EL (cell line): ENCODE measurements around the gene PYGM.

Experiments used
- DNase-seq: peaks from one replicate; pipeline ENCODE4 v3.0.0-alpha.2; 2016

Gene PYGM

GRCh38 chr11:64759722-64760719, at the start of gene PYGM:
TSS of gene PYGM (minus strand) at chr11:64759974. CDS start at chr11:64759898, 76 bp downstream.
- no peak for DNase-seq

DNA sequence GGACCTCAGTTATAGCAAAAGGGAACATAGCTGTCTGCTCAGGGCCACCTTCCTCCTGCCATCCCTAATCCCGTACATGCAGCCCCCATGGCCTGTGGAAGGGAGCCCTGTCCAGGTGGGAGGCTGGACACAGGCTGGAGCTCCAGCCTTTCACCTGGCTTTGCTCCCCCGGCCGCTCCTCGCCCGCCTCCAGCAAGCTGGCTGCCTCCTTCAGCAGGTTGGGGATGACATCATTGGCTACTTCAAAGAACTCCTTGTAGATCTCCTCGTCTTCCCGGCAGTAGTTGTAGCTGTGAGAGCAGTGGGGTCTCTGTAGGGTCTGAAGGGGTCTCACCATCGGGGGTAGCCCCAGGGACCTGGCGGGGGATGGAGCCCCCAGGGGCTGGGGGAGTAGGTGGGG, 45.7 kb upstream of the PYGM start:
- no peak for DNase-seq

DNA sequence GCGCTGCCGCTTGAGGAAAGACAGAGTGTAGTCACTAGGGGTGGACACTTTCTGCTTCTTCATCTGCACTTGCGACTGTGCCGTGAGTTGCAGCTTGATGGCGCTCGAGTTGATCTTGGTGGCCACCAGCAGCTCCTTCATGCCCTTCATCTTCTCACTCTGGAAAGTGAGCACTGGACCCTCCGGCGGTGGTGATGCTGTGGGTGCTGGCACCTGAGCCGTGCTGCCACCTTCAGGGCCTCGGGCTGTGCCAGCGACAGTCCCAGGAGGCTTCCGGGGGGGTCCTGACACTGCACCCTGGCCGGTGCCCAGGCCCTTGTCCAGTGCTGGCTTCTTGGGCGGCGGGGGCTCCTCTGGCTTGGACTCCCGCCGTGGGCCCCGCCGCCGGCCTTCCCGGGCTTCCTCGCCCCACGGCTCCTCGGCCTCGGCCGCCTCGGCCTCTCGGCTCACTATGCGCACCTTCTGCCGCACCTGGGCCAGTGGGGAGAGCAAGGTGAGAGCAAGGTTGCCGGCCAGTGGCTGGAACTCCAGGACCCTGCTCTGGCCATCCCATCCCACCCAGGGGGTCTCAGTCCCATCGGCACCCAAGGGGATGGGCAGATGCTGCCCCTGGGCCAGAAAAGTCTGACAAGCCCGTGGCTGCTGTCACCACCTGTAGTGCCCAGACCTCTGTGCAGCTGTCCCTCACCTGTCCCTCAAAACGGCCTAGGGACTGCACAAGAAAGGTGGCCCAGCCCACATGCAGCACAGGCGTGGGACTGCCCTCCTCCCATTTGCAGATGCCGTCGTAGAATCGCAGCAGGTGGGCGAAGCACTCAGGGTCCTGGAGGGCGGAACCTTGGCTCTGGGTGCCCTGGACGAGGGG, 44.8 kb upstream of the PYGM start:
- DNase-seq = peak; percentile 15

- DNase-seq = no peak
These were observed 44.1 kb upstream of the PYGM start for GRCh38 chr11:64803846-64804345.

- peak; percentile 90 for DNase-seq
These were observed 43.5 kb upstream of the PYGM start, which contains the start of gene MAP4K2 for GRCh38 chr11:64803158-64803845. TSS of gene MAP4K2 (minus strand) at chr11:64803214. CDS start at chr11:64803149, 65 bp downstream.

DNA sequence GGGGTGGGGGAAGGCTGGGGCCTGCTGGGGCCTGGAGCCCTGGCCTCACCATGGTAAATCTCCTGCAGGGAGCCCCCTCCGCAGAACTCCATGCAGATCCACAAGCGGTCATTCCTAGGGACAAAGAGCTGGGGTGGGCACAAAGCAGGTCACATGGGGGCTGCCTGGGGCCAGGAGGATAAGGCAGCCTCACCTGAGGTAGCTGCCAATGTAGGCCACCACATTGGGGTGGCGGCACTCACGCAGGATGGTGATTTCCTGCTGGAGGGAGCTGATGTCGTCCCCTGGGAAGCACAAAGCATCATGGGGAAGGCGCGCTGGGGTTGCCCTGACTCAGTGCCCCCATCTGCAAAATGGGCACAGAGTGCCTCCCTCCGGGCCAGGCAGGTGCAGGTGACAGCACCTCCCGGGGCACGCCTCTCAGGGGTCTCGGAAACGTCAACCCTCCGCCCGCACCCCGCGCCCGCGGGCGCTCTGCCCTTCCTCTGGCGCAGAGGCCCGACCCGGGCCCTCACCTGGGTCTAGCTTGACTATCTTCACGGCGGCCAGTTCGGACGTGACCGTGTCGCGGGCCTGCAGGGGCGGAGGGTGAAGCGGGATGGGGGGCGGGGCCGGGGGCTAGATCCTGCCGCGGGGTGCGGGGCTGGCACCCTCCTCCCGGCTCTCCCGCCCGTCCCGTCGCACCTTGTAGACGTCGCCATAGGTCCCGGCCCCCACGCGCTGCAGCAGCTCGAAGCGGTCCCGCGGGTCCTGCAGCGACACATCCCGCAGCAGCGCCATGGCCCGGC, 42.8 kb upstream of the PYGM start:
- DNase-seq = no peak

- no peak for DNase-seq
These were observed 42.0 kb upstream of the PYGM start for GRCh38 chr11:64801561-64802369.

- no peak for DNase-seq
These were observed 41.3 kb upstream of the PYGM start for GRCh38 chr11:64801158-64801464.

- DNase-seq = no peak
These were observed 40.8 kb upstream of the PYGM start for GRCh38 chr11:64800303-64801157.

GRCh38 chr11:64799623-64800302, 40.0 kb upstream of the PYGM start:
- DNase-seq = peak; percentile 11

- no peak for DNase-seq
These were observed 39.5 kb upstream of the PYGM start for GRCh38 chr11:64799256-64799622.

DNA sequence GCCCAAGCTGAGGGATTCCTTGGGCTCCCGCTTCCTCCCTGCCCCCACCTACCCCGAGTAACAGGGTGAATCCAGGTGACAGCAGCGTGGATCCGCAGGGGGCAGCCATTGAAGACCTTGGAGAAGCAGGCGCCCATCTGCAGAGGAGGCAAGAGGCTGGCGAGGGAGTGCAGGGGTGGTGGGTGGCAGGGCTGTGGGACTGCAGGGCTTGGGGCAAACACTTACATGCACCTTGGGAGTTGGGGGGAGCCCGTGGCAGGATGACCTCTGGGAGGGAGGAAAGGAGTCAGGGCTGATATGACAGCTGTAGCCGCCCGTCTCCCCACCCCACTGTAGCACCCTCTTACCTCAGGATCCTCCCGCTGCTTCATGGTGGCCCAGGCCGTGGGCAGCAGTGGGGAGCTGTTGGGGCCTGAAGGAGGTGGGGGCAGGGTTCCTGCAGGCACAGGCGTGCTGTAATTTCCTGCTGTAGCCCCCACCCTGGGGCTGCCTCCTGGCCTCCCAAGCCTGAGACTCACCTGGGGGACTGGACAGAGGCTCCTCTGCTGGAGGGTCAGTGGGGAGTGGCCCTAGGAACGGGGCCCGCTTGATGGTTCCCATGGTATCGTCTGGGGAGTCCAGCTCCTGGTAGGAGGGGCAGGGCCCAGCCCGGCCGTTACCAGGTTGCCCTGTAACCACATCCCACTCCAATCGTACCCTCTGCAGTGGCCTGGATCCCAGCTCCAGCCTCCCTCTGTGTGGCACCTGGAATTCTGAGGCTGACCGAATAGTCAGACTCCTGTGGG, 37.2 kb upstream of the PYGM start:
- no peak for DNase-seq

DNA sequence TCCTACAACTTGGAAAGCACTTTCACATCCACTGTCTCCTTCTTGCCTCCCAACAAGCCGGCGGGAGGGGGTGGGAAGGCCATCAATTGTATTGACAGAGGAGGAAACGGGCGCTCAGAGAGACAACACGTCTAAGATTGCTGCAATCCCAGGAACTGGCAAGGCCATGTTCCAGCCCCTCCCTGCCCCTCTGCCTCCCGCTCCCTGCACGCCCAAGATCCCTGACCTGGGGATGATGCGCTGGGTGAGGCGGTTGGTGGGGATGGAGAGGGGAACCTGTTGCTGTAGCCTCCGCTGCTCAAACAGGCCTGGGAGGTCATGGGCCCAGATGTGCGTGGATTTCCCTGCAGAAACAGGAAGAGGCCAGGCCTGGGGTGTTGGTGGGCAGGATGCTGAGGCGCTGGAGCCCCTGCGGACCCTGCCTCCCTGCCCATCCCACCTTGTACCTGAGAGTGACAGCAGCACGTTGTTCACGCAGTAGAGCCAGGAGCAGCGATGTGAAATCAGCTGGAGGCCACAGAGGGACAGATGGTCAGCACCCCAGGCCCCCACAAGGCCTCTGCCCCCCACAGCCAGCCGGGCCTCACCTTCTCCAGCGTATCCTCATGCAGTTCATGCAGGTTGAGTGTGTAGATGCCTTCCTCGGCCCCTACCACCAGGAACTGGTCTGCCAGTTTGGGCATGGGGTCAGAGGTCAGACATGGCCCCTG, 36.4 kb upstream of the PYGM start:
- no peak for DNase-seq

DNA sequence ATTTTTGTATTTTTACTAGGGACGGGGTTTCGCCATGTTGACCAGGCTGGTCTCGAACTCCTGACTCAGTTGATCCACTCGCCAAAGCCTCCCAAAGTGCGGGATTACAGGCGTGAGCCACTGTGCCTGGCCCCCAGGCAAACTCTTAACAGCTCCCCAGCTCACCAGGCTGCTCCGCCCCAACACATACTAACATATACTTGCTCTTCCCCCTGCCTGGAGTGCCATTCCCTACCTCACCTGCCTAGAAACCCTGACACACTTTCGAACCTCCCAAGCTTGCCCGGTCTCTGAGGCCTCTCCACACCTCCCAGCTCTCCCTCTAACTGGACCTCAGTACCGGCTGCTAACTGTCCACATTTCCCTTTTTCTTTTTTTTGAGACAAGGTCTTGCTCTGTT, 34.8 kb upstream of the PYGM start:
- DNase-seq = no peak

- DNase-seq = no peak
These were observed 33.7 kb upstream of the PYGM start for GRCh38 chr11:64793271-64794160.

DNA sequence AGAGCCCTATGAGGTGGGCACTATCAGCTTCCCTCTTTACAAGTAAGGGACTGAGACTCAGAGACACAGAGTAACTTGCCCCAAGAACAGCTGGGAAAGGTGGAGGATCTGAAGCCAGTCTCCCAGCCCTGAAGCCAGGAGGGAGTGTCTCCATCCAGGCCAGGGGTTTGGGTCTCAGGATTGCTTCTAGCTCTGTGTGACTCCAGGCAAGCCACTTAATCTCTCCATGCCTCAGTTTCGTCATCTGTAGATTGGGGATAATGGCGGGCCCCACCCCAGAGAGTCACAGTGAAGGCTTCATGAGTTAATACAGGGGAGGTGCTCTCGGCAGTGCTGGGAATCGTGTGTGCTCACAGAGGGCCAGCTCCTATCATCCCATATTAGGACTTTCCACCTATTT, 32.7 kb upstream of the PYGM start:
- DNase-seq = no peak

DNA sequence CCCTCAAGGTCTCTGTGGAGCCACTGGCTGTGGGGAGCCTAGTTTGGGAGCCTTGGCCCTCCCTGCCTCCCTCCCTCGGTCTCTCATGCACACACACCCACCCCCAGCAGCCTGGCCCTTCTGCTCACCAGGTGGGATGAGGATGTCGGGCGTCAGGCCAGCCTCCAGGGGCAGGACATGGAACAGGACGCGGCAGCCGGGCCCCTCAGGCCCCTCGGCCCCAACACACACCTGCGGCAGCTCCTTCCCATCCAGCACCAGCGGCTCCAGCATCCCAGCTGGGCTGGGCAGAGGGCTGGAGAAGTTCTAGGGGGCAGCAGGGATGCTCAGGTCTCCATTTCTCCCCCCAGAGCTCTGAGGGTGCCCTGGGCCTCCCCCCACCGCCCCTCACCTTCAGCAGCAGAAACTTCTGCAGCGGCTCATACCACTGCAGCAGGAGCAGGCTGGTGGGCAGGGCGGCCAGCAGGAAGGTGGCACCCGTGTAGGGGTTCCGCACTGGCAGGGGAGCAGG, 32.1 kb upstream of the PYGM start:
- DNase-seq = no peak
